Endothelial cell (in vitro differentiated cells): ENCODE results near the gene AREL1. TPM values are rescaled to one million over a fixed set of nuclear protein-coding genes. Genes with fewer than 3 reads are reported as not detected.

Experiments
- DNase-seq: peaks from one replicate; pipeline ENCODE4 v3.0.0; 2021; ENCODE audit warnings: low spot score
- H3K27ac Mint-ChIP-seq: one replicate; pipeline ENCODE4 v1.8.0; 2021; ENCODE audit warnings: mixed read lengths, inconsistent platforms; ENCODE audit not compliant: unreplicated experiment
- H3K27me3 Mint-ChIP-seq: one replicate; pipeline ENCODE4 v1.8.0; 2021; ENCODE audit warnings: mild to moderate bottlenecking, moderate library complexity, mixed read lengths, inconsistent platforms; ENCODE audit not compliant: unreplicated experiment
- H3K36me3 Mint-ChIP-seq: one replicate; pipeline ENCODE4 v1.8.0; 2021; ENCODE audit warnings: mild to moderate bottlenecking, low read depth, mixed read lengths, inconsistent platforms; ENCODE audit not compliant: unreplicated experiment
- H3K4me1 Mint-ChIP-seq: one replicate; pipeline ENCODE4 v1.8.0; 2021; ENCODE audit warnings: mild to moderate bottlenecking, mixed read lengths, inconsistent platforms; ENCODE audit not compliant: unreplicated experiment
- H3K4me3 Mint-ChIP-seq: one replicate; pipeline ENCODE4 v1.8.0; 2021; ENCODE audit warnings: mild to moderate bottlenecking, mixed read lengths, inconsistent platforms; ENCODE audit not compliant: unreplicated experiment
- H3K9me3 Mint-ChIP-seq: one replicate; pipeline ENCODE4 v1.8.0; 2021; ENCODE audit warnings: mixed read lengths, inconsistent platforms; ENCODE audit not compliant: unreplicated experiment
- total RNA-seq: library from RNA; stranded (reverse); fragmentation: NEBNext Ultra II Directional; extraction: Animal tissue kit (Norgen Biotek cat#: 25700); gene quantifications from one replicate; pipeline ENCODE4 v1.2.1, GENCODE V29; 2021; ENCODE audit not compliant: unreplicated experiment
- TF ChIP-seq, protein P1 (sequence below): fragments of 200-600 bp; sonication (generic); IDR thresholded peaks from one replicate; pipeline ENCODE4 v1.5.0; 2021; ENCODE audit warnings: antibody characterized with exemption; ENCODE audit not compliant: unreplicated experiment

AREL1 gene
- total RNA-seq, 1 donor from 2014 or later = 41.6 TPM

DNA sequence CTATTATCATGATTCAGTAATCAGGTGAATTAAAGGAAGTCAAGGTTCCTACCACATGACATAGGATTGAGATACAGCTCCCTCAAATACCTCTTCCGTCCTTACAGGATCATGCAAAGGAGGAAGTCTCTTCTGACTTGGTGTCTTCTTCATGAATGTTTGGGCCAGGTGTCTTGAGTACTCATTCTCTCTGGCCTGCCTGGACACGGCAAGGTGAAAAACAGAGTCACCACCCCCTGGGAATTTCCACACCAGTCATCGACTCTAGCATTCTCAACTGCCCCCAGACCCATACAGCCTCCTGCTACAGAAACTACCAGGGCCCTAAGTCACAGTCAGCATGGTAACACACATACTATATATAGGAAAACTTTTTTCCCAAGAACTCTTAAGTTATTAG lies 55.9 kb downstream of the AREL1 start:
- H3K4me3 Mint-ChIP-seq = no peak overlapping the region
- peaks cover 11% of the 10 kb centered on the region for H3K36me3 Mint-ChIP-seq
- no peak for DNase-seq
- H3K27ac Mint-ChIP-seq = no peak overlapping the region
- no peaks in the 10 kb centered on the region for H3K27me3 Mint-ChIP-seq
- H3K9me3 Mint-ChIP-seq = no peaks in the 10 kb centered on the region
- TF ChIP-seq, protein P1, sequence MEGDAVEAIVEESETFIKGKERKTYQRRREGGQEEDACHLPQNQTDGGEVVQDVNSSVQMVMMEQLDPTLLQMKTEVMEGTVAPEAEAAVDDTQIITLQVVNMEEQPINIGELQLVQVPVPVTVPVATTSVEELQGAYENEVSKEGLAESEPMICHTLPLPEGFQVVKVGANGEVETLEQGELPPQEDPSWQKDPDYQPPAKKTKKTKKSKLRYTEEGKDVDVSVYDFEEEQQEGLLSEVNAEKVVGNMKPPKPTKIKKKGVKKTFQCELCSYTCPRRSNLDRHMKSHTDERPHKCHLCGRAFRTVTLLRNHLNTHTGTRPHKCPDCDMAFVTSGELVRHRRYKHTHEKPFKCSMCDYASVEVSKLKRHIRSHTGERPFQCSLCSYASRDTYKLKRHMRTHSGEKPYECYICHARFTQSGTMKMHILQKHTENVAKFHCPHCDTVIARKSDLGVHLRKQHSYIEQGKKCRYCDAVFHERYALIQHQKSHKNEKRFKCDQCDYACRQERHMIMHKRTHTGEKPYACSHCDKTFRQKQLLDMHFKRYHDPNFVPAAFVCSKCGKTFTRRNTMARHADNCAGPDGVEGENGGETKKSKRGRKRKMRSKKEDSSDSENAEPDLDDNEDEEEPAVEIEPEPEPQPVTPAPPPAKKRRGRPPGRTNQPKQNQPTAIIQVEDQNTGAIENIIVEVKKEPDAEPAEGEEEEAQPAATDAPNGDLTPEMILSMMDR = no peak
- H3K4me1 Mint-ChIP-seq = no peaks in the 10 kb centered on the region

DNA sequence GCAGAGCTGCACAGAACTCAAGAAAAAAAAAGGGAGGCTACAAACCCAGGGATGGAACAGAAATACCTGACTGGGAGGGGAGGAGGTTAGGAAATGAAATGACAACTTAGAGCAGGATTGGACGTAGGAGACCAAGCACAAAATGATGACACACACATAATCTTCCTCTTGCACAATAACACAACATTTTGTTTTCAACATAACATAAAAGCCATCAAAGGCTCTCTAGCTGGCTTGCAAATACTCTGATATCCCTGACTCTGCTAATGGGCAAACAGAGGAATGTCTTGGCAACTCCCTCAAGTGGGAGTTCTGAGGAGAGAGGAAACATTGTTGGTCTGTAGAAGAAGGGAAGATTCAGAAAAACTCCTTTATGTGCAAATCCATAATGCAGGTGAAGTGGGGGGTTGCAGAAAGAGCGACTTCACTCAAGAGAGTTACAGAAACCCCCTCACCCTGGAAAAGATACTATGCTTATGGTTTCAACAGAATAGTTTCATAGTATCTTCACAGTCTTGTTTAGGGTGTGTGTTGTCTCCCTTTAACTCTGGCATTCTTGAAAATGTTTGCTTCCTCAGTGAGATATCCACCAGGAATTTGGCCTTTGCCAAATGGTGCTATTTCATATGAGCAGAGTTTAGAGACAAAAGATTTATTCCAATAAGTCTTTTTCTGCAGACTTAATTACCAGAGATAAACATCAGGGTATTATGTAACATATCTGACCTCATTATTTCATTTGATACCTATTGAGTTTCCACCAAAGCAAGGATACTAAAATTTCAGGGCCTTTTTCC lies 57.1 kb downstream of the AREL1 start:
- Mint-ChIP-seq H3K4me3 (no peak overlapping the region), H3K36me3 (peaks cover 6% of the 10 kb centered on the region), H3K27ac (no peak overlapping the region), H3K4me1 (peaks cover under 1% of the 10 kb centered on the region), H3K9me3 (no peaks in the 10 kb centered on the region), H3K27me3 (no peaks in the 10 kb centered on the region)
- TF ChIP-seq, protein P1 = no peak
- no peak for DNase-seq

DNA sequence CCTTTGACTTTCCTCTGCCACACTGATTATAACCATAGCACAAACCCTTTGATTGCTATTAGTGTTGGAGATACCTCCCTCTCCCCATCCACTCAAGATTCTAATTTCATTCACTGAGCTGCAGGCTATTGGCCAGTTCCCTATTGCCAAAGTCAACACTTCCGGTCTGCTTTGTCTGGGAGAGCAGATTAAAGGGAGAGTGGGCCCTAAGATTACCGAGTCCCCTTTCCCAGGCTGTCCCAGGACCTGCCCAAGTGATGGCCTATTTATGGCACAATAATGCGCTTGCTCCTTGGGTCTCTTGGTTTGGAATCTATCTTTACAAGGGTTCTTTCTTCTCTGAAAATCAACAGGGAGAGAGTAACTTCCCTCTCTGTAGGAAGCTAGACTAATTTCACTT lies 57.9 kb downstream of the AREL1 start:
- H3K36me3 Mint-ChIP-seq = peaks cover 6% of the 10 kb centered on the region
- peaks cover 3% of the 10 kb centered on the region for H3K4me1 Mint-ChIP-seq
- no peaks in the 10 kb centered on the region for H3K9me3 Mint-ChIP-seq
- no peaks in the 10 kb centered on the region for H3K27me3 Mint-ChIP-seq
- TF ChIP-seq, protein P1 = no peak
- H3K4me3 Mint-ChIP-seq = no peak overlapping the region
- no peak overlapping the region for H3K27ac Mint-ChIP-seq
- DNase-seq = no peak

DNA sequence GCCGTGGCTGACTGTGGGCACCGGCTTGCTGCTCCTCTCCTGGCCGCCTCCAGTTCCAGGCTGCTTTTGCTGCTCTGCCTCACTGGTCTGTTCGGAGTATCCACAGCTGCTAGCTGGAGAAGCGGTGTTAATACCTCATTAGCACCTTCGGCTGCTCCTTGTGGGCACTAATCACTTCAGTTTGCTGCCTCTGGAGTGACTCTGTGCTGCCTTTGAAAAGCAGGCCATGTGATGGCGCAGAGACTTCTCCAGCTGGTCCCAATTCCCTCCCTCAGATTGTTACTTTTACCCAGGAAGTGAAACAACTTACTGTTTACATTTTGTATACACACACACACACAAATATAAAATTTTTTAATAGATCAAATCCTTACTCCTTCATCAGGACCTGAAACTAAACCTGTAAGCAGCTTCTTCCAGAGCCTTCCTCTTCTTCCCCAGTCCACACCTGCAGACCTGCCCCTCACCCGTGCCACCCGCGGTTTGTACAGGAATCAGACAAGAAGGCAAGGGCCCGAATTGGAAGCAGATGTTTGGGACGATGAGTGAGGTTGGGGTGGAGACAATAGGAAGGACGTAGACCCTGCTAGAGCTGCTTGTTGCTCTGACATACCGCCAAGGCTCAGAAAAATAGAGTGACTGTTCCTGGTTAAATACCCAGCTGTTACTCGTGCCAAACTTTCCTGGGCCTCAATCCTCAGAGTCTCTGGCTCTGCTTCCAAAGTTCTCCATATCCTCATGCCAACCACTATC lies 59.3 kb downstream of the AREL1 start:
- no peak overlapping the region for H3K27ac Mint-ChIP-seq
- peaks cover 9% of the 10 kb centered on the region for H3K36me3 Mint-ChIP-seq
- TF ChIP-seq, protein P1 = no peak
- no peaks in the 10 kb centered on the region for H3K9me3 Mint-ChIP-seq
- H3K4me1 Mint-ChIP-seq = peaks cover 3% of the 10 kb centered on the region
- H3K4me3 Mint-ChIP-seq = no peak overlapping the region
- DNase-seq = no peak
- H3K27me3 Mint-ChIP-seq = no peaks in the 10 kb centered on the region

DNA sequence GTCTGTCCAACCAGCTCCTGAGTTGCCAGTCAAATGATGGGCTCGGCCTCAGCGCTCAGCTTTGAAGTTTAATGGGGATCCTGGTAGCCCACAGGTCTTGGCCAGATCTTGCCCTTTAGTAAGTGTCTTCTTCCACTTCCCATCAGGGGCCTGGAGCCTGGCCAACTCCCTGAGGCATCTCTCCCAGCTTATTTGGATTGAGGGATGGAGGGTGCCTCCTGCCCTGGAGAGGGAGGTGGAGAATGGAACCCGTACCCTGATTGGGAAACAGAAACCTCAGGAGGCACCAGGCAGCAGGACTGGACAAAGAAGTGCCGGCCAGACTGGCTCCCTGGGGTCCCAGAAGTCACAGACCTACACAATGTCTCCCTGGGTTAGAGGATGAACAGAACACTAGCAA lies 60.3 kb downstream of the AREL1 start:
- no peak for DNase-seq
- TF ChIP-seq, protein P1 = no peak
- no peaks in the 10 kb centered on the region for H3K9me3 Mint-ChIP-seq
- H3K27ac Mint-ChIP-seq = no peak overlapping the region
- peaks cover 7% of the 10 kb centered on the region for H3K36me3 Mint-ChIP-seq
- no peak overlapping the region for H3K4me3 Mint-ChIP-seq
- peaks cover 3% of the 10 kb centered on the region for H3K4me1 Mint-ChIP-seq
- no peaks in the 10 kb centered on the region for H3K27me3 Mint-ChIP-seq
